Measurements from ENCODE around the gene COL6A2.
"Not testable (repeated sequence)": the region's sequence is repeated elsewhere in the genome, so short reads cannot be mapped to it uniquely, and the experiment has no call there.

Gene COL6A2

DNA sequence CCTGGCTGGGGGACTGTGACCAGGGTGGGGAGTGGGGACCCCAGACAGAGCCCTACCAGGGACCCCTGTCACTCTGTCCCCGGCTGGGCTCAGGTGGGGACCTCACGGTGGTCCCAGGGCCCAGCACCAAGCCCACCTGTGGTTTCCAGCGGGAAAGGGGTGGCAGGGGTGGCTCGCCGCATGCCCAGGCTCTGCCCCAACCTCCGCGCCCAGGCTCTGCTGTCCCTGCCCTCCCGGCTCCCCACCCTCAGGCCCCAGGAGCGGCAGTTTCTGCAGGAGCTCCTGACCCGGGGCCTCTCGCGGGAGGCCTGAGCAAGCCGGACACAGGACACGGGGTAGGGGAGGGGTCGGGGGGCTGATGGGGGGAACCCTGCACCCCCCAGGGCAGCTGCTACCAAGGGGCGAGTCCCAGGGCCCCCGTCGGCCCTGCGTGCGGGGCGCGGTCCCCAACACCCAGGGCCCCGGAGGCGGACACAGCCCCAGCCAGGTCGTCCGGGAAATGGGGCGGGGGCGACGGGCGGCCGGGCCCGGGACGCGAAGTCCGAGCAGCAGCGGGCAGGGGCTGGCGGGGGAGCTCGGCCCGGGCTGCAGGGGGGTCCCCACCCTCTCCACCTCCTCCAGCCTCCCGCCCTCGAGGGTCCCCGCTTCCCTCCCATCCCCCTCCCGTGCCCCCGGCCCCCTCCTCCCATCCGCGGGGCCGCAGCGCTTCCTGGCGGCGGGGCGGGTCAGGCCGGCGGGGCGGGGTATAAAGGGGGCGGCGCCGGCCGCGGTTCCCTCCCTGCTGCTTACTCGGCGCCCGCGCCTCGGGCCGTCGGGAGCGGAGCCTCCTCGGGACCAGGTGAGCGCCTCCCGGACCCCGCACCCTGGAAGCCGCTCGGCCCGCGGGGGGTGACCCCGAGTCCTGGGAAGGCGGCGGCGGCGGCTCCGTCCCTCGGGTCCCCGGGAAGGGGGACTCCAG lies at the start of gene COL6A2:
COL6A2 (plus strand) TSS at position 777 of the 958 bp plus-strand sequence.
- peak; percentile 9 to 36 (median 28) for DNase-seq (ENCODE audit: low read depth in 4 of 4, low spot score in 1 of 4)

DNA sequence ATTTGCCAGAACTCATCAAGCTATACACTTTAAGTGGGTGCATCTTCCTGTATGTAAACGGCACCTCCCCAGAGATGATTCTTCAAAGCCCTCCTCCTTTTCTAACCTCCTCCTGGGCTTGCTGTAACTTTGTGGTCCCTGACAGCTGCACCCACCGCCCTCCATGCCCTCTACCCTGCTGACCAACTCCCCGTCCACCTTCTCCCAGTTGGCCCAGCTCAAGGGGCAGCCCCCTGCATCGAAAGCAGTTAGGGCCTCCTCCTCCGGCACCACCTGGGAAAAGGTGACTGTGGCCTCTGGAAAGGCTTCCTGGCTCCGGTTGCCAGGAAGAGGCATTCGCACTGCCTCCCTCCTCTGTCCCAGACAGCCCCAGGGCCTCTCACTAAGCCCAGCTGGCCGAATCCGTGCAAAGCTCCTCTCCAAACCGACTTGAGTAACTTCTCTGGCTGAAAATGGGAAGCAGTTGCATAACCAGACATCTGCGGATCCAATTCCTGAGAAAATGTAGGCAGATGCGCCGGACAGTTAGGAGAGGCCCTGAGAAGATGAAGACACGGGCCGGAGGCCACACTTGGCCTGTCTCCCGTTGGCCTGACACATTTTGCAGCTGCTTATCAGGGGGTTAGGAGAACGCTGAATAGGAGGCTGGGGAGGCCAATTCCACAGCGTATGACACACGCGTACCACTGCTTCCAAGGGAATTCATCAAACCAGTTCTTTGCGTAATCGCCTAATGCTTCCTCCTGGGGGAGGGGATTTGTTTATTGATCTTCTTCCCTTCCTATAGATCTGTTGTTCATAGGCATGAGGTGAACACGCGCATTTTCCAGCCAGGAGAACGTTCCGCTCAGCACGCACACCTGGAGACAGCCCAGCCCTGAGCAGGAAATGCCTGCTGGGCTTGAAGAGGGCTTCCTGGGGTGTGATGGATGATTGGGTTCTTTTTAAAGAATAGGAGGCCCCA lies 48.7 kb upstream of the COL6A2 start:
- no peak for DNase-seq (ENCODE audit: low read depth in 4 of 4, low spot score in 1 of 4)

DNA sequence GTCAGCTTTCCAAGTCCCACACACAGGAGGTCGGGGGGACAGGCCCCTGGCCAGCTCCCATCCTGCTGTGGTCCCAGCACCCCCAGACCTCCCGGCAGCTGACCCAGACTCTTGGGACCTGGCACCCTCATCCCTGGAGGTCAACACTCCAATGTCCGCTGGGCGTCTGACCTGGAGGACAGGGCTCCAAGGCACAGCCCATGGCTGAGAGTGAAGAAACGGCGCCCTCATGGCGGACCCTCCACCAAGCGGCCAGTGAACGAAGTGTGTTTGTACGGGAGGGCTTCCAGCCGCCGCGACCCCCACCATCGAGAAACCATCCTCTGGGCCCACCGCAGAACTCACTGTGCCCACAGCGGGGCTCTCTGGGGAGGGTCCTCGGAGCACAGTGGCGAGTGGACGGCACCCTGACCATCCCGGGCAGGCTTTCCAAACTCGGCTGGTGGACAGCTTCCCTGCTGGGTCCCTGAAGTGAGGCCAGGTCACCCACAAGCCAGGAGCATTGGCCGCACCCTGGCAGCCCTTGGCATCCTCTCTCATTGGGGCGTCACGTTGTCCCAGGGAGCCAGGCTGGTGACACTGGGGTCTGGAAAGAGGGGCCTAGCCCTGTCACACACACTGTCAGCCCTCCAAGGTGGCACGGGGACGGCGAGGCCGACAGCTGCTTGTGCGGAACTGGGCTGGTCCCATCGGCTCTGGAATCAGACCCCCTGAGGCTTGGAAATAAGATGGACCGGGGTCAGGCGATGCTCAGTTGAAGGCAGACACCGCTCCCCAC lies 47.8 kb upstream of the COL6A2 start:
- no peak for DNase-seq (ENCODE audit: low read depth in 4 of 4, low spot score in 1 of 4)

DNA sequence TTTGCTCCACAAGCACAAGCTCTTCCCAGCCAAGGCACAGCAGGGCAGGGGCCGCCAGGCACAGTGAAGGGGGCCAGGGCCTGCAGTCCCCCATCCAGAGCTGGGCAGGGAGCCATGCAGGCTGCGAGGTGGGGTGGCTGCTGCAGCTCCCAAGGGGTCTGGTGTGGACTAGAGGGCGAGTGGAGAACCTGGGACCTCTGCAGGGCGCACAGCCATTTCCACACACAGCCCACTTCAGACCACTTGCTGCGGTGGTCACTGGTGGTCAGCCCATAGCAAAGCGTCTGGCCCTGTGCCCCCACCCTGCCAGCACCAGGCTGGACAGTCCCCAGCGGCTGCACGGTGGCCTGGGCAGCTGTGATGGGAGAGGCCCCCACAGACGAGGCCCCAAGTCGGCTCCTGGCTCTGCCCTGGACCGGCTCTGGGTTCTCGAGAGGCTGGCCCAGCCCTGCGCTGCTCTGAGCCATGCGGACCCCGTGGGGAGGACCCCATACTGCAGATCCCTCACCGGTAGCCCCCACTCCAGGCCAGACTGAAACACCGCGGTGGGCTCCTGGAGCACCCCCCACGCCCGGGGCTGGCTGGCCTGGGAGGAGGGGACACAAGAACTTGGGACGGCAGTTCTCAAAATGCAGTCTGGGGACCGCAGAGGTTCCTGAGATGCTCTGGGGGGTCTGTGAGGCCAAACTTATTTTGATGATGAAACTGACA lies 47.1 kb upstream of the COL6A2 start:
- no peak for DNase-seq (ENCODE audit: low read depth in 4 of 4, low spot score in 1 of 4)

DNA sequence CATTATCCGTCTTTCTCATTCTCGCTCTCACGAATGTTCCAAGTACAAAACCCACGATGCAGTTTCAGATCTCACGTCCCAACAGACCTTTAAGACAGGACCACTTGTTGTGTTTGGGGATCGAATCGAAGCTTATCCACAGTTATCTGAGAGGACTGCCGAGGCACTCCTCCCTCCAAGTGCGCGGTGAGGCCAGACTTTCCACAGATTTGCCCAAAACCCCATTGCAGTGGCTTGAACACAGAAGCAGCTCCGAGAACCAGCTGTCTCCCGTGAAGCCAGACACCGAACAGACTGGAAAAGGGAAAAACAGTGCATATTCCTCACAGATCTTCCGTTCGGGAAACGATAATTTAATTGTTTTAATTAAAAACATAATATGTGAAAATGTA lies 46.5 kb upstream of the COL6A2 start:
- DNase-seq (ENCODE audit: low read depth in 4 of 4, low spot score in 1 of 4): no peak

DNA sequence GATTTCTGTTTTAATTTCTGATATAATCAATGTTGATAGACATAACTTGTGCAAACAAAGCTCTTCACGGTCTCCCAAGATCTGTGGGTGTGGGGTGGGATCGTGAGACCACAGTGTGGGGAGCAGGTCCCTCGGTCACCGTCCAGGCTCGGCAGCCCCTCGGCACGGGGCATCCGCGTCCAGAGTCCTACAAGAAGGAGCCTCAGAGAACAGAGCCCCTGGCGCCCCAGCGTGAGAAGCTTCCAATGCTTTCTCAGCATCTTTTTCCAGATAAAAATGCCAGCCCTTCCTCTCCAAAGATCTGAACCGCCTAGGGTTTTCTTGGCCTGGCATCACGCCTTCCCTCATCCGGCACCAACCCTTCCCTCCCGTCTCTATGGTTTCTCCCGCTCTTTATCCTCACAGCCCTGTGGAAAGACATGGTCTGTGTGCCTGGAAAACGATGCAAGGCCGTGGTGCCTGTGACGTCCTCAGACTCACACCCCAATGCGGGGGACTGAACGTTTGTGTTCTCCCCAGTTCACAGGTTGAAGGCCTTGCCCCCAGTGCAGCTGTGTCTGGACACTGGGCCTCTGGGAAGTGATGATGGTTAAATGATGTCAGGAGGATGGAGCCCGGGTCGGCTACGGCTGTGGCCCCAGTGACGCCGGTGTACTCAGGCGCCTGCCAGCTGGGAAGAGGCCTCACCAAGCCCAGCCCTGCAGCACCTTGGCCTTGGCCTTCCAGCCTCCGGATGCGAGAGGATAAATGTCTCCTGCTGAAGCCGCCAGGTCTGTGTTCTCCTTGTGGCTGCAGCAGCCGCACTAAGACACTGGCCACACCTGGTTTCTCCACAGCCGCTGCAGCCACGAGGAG lies 45.9 kb upstream of the COL6A2 start:
- DNase-seq (ENCODE audit: low read depth in 4 of 4, low spot score in 1 of 4): no peak

DNA sequence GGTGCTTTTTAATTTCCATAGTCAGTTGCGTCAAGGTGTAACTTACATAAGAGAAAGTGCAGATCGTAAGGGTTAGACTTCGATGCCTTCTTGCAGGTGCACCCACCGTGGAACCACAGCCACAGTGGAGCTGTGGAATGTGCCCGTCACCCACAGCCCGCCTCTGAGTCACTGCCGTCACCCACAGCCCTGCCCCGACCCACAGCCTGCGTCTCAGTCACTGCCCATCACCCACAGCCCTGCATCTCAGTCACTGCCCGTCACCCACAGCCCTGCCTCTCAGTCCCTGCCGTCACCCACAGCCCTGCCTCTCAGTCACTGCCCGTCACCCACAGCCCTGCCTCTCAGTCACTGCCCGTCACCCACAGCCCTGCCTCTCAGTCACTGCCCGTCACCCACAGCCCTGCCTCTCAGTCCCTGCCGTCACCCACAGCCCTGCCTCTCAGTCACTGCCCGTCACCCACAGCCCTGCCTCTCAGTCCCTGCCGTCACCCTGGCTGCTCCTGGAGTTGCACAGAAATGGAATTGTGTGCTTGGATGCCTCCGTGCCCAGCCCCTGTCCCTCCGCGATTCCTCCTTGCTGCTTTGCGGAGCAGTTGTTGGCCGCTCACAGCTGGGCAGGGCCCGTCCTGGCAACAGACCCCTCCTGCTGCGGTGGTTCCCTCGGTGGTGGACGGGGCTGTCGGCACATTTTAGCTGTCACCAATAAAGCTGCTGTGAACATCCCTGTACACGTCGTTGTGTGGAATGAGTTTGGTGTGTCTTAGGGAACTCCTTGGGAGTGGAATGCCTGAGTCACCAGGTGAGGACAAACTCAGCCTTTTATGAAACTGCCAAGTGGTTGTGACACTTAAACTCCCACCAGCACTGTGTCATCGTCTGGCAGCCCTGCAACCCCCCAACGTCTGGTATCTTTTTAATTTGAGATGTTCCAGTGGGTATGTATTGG lies 44.9 kb upstream of the COL6A2 start:
- peak in 3 of 4 experiments; percentile 20 to 32 (median 29) for DNase-seq (ENCODE audit: low read depth in 4 of 4, low spot score in 1 of 4)

DNA sequence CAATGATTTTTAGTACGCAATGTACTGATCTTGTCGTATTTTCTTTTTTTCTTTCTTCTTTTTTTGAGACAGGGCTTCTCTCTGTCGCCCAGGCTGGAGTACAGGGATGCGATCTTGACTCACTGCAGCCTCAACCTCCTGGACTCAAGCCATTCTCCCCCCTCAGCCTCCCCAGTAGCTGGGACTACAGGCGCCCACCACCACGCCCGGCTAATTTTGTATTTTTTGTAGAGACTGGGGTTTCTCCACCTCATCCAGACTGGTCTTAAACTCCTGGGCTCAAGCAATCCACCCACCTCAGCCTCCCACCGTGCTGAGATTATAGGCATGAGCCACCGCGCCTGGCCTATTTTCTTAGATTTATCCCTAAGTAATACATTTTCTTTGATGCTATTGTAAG lies 43.9 kb upstream of the COL6A2 start:
- no peak for DNase-seq (ENCODE audit: low read depth in 4 of 4, low spot score in 1 of 4)

DNA sequence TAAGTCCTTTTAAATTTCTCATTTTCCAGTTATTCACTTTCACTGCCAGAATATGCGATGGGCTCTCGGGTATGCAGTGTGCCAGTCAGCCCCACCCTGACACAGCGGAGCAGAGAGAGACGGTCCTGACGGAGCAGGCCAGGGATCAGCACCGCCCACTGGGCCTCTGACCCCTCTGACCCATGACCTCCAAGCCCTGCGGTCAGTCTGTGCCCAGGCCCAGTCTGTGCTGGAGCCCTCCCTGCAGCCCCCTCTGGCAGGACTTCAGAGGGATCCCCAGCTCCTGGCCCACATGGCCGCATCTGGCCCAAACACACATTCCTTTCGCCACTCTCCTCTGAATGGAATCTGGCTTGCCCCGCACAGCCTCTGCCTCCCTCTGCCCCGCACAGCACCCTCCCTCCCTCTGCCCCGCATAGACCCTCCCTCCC lies 43.4 kb upstream of the COL6A2 start:
- DNase-seq (ENCODE audit: low read depth in 4 of 4, low spot score in 1 of 4): no peak

DNA sequence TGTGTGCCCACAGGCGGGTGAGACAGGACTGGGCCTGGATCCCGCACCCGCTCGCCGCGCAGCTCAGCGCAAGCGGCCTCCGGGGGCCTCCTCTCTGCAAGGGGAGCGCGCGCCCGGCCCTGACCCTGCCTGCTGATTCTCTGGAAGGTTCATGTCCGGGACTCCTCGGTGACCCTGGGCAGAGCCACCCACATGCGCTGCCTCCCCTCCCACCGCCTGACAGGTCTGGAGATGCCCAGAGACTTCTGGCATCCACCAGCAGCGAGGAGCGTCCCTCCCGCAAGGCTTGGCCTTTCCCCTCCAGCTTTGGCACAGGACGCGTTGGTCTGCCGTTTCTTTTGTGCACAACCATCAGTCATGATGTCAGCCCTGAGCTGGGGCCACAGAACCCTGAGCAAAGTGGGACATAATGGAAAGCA lies 42.0 kb upstream of the COL6A2 start:
- DNase-seq (ENCODE audit: low read depth in 4 of 4, low spot score in 1 of 4): no peak

DNA sequence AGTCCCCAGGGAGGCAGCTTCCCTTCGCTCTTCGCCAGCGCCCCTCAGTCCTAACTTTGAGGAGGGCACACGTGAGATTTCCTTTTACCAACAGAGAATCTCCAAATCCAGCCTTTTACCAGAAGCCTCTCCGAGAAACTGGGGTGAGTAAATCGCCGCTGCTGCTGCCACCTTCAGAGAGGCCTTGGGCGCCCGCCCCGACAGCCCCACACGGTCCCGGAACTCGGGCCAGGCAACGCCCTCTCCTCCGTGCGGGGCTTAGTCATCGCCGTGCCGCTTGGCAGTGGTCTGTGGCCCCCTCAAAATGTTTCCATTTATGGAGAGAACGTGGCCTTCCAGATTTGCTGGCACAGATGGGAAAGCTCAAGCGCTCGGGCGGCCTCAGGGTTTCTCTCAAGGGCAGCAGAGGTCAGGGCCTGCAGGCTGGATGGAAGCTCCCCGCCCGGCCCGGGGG lies 41.4 kb upstream of the COL6A2 start:
- DNase-seq (ENCODE audit: low read depth in 4 of 4, low spot score in 1 of 4): no peak

DNA sequence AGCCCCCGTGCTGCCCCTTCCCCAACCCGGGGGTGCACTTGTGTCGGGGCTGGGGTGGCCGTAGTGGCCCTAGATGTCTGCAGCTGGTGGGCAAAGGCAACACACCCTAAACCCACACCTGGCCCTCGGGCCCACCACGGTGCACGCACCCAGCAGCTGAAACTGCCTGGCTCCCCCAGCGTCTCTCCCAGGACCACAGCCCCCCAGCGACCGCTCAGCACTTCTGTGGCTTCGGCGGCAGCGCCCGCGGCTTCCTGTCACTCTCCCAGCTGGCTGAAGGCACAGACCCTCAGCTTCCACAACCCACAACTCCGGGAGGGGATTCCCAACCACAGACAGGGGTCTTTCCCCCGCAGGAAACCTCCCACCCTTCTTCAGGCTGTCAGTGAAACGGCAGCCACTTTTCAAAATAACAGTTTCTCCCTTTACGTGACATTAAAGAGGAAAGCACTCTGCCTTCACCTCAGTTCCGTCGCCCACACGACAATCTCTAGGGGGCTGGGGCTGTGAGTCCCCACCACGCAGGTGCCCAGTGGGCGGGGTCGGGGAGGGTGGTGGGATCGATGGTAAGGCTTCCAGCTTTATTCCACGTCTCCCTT lies 40.7 kb upstream of the COL6A2 start:
- no peak for DNase-seq (ENCODE audit: low read depth in 4 of 4, low spot score in 1 of 4)

DNA sequence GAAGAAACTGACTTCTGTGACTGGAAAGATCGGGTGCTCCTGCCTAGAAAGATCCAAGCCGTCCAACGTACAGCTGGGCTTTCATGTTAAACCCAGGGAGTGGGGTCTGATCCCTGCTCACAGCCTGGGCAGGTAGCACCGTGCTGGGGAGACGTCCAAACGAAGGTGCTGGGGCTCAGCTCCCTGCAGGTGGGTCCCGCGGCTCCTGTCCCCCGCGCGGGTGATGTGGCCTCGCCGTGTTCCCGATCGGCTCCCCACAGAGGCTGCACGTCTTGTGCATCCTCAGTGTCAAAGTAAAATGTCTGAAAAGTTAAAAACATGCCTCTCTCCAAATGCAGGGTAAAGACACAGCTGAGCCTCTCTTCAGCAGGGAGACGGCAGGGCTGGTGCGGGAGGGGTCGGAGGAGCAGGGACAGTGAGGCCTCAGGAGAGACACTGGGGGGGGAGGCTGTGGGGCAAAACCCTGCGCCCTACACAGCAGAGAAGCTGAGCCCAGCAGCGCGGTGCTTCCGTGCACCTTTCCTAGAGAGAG lies 40.1 kb upstream of the COL6A2 start:
- DNase-seq (ENCODE audit: low read depth in 4 of 4, low spot score in 1 of 4): no peak

DNA sequence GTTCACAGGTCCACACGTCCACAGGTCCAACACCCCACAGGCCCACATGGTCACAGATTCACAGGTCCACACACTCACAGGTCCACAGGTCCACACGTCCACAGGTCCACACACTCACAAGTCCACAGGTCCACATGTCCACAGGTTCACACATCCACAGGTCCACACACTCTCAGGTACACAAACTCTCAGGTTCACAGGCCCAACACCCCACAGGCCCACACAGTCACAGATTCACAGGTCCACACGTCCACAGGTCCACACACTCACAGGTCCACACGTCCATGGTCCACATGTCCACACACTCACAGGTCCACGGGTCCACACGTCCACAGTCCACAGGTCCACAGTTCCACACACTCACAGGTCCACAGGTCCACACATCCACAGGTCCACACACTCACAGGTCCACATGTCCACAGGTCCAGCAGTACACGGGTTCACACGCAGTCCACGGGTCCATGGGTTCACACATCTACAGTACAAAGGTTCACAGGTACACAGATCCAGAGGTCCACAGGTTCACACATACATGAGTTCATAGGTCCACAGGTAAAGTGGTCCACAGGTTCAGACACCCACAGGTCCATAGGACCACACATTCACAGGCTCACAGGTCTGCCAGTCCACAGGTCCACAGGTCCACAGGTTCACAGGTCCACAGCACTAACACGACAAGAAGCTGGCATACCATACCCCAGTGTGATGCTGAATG lies 39.3 kb upstream of the COL6A2 start:
- no peak for DNase-seq (ENCODE audit: low read depth in 4 of 4, low spot score in 1 of 4)

DNA sequence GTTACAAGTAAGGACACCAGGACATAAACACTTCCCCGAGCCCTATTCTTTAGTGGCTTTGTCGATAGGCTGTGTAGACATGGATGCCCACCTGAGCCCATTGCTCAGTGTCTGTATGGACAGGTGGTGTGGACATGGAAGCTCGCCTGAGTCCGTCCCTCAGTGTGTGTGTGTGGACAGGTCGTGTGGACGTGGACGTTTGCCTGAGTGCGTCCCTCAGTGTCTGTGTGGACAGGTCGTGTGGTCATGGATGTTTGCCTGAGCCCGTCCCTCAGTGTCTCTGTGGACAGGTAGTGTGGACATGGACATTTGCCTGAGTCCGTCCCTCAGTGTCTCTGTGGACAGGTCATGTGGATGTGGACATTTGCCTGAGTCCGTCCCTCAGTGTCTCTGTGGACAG lies 38.7 kb upstream of the COL6A2 start:
- DNase-seq (ENCODE audit: low read depth in 4 of 4, low spot score in 1 of 4): no peak

DNA sequence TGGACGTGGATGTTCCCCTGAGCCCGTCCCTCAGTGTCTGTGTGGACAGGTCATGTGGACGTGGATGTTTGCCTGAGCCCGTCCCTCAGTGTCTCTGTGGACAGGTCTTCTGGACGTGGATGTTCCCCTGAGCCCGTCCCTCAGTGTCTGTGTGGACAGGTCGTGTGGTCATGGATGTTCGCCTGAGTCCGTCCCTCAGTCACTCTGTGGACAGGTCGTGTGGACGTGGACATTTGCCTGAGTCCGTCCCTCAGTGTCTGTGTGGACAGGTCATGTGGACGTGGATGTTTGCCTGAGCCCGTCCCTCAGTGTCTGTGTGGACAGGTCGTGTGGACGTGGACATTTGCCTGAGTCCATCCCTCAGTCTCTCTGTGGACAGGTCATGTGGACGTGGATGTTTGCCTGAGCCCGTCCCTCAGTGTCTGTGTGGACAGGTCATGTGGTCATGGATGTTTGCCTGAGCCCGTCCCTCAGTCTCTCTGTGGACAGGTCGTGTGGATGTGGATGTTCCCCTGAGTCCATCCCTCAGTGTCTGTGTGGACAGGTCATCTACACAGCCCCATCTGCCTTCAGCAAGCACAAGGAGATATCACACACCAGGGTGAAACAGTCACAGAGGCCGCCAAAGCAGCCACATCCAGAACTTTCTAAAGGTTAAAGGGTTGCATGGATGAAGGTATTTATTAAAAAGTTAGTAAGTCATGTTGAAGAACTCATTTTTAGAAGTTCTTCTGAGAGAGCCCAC lies 38.0 kb upstream of the COL6A2 start:
- not testable (repeated sequence) for DNase-seq (ENCODE audit: low read depth in 4 of 4, low spot score in 1 of 4)

Data from stimulated activated CD4-positive, alpha-beta T cell treated with anti-CD3 and anti-CD28 coated beads, Interleukin-1b, Interleukin-23, amount 100 ng/mL, for 24 hours (primary cell).